Activated T-cell treated with anti-CD3 and anti-CD28 coated beads for 24 hours (primary cell): ENCODE data around the gene FBXL20.
"Not testable (repeated sequence)": the region's sequence is repeated elsewhere in the genome, so short reads cannot be mapped to it uniquely, and the experiment has no call there.

Source experiments
- DNase-seq: peaks from one replicate; pipeline ENCODE4 v3.0.0-alpha.2; 2020; ENCODE audit warnings: low read depth

The FBXL20 gene

DNA sequence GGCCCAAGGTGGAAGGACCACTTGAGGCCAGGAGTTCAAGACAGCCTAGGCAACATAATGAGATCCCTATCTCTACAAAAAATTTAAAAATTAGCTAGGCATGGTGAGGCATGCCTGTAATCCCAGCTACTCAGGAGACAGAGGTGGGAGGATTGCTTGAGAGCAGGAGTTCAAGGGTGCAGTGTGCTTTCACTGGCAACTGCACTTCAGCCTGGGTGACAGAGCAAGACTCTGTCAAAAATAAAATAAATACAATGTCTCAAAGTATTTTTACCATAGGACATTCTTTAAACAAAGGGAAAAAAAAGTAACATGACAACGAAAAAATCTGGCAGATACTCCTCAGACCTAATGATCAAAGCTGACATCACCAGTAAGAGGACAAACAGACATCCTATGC is 72.6 kb downstream of the FBXL20 start:
- no peak for DNase-seq

DNA sequence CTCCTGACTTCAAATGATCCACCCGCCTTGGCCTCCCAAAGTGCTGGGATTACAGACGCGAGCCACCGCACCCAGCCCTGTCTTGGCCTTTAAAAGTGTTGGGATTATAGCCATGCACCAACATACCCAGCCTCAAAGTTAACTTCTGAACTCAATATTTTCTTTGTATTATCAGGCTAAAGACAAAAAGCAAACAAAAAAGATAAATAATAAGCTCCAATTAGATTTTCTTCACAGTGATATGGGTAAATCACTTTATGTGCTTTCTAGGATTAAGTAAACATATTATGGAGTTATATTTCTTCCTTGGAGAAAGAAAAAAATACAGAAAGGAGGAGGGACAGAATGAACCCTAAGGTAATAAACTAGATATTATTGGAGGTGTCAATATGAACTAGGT is 74.3 kb downstream of the FBXL20 start:
- no peak for DNase-seq

DNA sequence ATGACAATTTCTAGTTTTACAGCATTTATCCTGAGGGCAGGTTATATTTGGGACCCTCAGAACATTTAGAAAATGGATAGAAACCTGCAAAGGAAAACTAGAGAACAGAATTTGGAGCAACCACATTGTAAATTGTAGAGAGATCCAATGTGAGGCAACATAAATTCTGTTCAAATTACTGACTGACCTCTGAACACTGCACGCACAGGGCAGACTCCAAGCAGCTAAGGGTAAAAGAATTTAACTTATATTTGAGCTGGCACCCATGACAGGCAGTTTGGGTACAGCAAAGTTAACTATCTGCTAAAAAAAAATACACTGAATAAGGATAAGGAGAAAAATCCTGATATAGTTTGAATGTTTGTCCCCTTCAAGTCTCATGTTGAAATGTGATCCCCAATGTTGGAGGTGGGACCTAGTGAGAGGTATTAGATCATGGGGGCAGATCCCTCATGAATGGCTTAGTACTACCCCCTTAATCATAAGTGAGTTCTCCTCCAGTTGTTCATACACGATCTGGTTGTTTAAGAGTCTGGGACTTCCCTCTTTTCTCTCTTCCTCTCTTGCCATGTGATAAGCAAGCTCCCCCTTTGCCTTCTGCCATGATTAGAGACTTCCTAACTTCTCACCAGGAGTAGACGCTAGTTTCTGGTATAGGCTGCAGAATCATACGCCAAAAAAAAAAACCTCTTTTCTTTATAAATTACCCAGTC is 75.7 kb downstream of the FBXL20 start:
- DNase-seq = no peak

DNA sequence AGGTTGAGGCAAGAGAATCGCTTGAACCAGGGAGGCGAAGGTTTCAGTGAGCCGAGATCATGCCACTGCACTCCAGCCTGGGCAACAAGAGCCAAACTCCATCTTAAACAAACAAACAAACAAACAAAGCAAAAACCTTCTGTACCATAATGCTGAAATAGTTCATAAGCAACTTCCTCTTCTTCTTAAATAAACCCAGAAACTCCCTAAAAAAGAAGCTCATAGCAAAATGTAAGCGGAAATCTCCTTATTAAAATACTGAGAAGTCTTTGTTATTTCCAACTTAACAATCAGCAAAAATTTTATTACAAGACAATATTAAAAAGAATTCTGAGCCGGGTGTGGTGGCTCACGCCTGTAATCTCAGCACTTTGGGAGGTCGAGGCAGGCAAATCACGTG is 82.8 kb downstream of the FBXL20 start:
- DNase-seq = no peak

DNA sequence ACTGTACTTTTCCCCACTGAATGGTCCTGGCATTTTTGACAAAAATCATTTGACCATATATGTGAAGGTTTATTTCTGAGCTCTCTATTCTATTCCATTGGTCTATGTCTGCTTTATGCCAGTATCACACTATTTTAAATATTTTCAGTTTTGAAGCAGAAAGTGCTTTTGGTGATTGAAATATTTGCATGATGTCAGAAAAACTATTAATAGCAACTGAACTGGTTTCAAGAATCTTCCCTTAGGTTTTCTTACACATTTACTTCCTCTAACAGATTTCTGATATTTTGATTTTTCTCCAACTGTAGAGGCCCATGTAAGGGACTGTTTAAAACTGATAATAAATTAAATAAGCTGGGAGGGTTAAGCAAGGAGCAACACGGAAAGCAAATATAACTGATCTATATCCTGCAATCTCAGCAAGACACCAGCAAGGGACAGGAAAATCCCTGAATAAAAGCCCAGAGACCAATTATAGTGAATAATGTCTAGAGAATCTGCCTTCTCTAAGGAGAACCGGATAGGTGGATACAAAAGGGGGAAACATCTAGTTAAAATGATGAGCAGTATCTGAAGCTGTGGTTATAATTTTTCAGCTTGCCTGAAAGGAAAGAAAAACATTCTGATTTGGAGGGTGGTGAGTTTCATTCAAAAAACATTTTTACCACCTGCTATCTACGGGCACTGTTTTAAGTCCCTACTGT is 94.8 kb downstream of the FBXL20 start:
- DNase-seq = no peak

DNA sequence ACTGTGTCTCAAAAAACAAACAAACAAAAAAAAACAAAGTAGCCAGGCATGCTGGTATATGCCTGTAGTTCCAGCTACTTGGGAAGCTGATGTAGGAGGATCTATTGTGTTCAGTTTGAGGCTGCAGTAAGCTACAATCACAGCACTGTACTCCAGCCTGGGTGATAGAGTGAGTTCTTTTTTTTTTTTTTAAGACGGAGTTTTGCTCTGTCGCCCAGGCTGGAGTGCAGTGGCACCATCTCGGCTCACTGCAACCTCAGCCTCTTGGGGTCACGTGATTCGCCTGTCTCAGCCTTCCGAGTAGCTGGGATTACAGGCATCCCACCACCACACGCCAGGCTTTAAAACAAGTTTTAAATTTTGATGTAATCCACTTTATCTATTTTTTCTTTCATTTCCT is 95.4 kb downstream of the FBXL20 start:
- no peak for DNase-seq

DNA sequence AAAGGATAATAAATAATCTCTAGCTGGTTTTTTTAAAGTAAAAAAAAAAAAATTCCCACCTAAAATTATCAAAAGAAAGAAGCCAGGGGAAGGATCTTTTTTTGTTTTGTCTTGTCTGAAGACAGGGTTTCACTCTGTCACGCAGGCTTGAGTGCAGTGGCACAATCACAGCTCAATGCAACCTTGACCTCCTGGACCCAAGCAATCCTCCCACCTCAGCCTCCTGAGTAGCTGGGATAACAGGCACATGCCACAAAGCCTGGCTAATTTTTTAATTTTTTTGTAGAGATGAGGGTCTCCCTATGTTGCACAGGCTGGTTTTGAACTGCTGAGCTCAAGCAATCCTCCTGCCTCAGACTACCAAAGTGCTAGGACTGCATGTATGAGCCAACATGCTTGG is 97.2 kb downstream of the FBXL20 start:
- DNase-seq = no peak

DNA sequence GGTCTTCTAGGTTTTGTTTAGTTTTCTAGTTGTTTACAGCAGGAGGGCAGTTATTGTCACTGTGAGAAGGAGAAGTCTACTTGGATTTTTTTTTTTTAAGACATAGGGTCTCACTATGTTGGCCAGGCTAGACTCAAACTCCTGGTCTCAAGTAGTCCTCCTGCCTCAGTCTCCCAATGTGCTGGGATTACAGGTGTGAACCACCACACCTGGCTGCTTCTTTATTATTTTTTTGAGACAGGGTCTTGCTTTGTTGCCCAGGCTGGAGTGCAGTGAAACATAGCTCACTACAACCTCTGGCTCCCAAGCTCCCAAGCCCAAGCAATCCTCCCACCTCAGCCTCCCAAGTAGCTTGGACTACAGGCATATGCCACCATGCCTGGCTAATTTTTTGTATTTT is 107.4 kb downstream of the FBXL20 start:
- no peak for DNase-seq

DNA sequence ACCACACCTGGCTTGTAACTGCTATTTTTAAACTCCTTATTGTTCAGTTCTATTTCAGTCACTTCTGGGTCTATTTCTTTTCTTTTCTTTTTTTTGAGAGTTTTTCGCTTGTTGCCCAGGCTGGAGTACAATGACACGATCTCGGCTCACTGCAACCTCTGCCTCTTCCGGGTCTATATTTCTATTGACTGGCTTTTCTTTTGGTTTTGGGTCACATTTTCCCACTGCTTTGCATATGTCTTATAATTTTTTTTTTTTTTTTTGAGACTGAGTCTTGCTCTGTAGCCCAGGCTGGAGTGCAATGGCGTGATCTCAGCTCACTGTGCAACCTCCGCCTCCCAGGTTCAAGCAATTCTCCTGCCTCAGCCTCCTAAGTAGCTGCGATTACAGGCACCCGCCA is 108.9 kb downstream of the FBXL20 start:
- DNase-seq = not testable (repeated sequence)

DNA sequence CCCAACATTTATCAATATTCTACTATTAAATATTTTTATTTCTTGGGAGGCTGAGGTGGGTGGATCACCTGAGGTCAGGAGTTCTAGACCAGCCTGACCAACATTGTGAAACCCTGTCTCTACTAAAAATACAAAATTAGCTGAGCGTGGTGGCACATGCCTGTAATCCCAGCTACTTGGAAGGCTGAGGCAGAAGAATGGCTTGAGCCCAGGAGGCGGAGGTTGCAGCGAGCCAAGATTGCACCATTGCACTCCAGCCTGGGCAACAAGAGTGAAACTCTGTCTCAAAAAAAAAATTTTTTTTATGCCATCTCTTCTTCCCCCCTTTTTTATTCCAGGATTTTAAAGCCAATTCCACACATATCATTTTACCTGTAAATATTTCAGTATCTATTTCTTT is 114.9 kb downstream of the FBXL20 start:
- not testable (repeated sequence) for DNase-seq

DNA sequence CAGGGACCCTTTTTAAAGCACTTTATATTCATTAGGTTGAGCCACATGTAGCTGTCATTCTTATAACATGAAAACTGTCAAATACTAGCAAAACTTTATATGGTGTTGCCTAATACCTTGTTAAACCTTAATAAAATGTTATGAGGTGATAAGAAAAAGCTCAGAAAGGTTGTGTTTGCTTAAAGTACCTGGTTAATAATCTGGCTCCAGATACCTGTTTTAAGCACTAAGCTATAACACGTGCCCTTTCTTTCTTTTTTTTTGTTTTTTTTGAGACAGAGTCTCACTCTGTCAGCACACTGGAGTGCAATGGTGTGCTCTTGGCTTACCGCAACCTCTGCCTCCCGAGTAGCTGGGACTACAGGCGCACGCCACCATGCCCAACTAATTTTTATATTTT is 116.7 kb downstream of the FBXL20 start:
- no peak for DNase-seq

DNA sequence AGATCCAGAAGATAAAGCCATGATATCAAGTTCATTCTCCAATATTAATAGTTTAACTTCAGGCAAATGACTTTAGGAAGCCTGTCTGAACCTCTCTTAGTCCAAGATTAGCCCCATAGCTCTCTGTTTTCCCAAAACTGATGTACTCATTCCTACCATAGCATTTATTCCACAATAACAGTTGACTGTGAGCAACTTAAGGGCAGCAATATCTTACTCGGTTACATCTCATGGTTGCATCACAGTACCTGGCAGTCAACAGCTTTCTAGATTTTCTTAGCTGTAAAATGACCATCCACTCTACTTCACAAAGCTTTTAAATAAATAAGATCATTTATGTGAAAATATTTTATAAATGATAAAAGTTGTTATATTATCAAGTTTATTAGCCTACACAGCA is 117.5 kb downstream of the FBXL20 start:
- no peak for DNase-seq

DNA sequence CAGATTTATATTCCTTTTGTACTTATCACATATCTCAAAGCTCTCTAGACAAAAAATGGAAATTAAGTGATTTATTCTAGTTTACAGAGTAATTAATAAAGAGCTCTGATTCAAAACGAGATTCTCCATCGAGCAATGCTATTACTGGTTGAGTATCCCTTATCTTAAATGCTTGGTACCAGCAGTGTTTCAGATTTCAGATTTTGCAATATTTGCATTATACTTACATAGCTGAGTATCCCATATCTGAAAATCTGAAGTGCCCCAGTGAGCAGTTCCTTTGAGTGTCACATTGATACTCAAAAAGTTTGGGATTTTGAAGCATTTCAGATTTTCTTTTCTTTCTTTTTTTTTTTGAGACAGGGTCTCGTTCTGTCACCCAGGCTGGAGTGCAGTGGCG is 118.3 kb downstream of the FBXL20 start:
- no peak for DNase-seq

DNA sequence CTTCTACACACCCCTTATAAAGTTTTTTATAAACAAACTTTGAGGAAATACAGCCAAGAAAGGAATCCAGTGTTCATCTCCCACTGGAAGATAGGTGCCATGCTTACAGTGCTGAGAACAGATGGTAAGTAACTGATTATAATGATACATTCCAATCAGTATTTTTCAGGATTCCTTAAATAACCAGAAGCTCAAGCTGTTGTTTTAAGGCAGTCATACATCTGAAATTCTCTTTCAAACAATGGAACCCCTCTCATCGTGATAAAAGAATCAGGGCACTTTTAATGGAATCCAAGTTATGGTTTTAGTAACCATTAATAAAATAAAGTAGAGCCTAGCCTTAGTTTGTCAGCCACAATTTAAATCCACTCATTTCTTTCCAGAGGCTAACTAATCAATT is 119.6 kb downstream of the FBXL20 start:
- no peak for DNase-seq

DNA sequence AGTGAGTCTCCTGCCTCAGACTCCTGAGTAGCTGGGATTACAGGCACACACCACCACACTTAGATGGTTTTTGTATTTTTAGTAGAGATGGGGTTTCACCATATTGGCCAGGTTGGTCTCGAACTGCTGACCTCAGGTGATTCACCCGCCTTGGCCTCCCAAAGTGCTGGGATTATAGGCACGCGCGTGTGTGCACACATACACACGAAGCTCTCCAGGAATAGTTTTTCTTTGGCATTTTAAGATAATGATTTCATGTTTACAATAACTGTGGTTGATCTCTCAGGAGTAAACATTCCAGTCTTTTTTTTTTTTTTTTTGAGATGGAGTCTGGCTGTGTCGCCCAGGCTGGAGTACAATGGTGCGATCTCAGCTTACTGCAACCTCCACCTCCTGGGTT is 123.2 kb downstream of the FBXL20 start:
- DNase-seq = not testable (repeated sequence)

DNA sequence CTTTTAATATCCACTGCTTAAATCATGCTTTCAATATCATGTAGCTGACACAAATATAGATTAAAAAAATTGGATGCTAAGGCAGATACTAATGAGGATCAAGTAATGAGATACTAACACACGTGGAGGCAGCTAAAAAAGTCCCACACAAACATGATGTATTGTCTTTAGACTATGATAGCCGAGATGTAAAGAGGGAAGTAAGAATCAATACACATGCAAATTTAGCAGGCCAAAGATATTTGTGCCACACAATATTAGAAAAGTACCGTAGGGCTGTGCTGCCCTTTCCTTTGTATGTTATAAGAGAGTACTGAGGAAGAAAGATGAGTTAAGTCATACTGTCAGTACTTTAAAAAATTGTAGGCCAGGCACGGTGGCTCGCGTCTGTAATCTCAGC is 124.3 kb downstream of the FBXL20 start:
- no peak for DNase-seq

DNA sequence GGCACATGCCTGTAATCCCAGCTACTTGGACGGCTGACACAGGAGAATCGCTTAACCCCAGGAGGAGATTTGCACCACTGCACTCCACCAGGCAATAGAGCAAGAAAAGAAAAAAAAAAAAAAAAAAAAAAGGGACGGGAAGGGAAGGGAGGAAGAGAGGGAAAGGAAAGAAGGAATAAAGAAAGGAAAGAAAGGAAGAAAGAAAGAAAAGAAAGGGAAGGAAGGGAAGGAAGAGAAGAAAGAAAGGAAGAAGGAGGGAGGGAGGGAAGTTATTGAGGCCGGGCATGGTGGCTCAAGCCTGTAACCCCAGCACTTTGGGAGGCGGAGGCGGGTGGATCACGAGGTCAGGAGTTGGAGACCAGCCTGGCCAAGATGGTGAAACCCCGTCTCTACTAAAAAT is 125.3 kb downstream of the FBXL20 start:
- DNase-seq = no peak

DNA sequence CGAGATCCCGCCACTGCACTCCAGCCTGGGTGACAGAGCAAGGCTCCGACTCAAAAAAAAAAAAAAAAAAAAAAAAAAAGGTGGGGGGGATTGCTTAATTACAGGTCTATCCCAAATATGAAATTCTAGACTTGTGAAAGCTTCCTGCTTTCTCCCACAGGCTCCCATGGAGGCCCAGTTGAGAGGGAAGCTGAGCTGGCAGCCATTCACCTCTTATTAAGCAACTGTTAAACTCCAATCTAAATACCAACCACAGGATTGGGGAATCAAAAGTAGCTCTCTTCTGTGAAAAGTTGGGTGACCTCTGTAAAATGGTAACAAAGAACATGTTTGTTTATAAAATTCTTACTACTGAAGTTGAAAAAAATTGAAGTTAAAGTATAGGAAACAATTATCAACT is 129.9 kb downstream of the FBXL20 start:
- no peak for DNase-seq

DNA sequence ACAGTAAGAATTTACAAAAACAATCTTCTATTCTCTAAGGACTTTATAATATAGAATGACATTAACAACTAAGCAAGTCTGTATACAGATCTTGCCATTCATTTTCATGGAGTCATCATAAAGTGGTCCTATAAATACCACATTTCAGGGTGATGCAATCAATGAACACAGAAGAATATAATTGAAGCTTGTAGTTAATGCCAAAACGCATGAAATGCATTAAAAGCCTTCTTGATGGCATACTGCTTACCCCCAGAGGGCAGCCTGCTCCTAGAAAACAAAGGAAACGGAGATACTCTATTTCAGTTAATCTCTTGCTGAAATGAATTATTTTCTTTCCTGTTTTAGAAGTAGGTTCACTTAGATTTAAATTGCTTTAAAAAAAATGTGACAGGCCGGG is 130.5 kb downstream of the FBXL20 start:
- DNase-seq = no peak

DNA sequence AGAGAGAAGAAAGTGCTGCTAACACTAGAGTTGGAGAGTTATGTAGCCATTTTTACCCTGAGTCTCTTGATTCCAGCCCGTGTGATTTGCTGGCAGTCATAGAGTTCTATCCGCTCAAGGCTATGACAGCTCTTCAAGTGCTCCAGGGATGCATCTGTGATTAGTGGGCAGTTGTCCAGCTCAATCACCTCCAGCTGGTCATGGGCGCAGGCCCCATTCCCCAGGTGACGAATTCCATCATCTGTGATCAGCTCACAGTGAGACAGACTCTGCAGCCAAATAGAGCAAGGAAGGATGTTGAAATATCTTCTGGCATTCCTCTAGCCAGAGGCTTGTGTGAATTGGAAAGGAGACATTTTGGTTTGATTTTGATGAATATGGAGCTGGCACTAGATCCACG is 137.3 kb downstream of the FBXL20 start:
- DNase-seq = no peak

DNA sequence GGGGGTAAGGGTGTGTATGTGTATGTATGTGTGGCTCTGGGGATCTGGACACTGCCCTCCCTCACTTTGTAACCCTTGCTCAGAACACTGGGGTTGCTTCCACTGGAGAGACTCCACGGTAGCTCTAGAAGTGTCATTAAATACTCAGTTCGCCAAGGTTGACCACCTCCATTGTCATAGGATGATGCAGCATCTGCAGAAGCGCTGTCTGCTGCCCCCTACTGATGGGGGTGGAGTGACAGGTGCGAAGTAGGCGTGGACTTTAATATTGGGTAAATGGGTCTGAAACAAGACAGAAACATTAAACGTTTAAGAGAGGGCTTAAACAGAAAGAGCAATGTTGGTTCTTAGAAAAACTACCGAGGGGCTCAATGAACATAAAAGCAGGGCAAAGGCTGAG is 140.1 kb downstream of the FBXL20 start:
- DNase-seq = no peak

DNA sequence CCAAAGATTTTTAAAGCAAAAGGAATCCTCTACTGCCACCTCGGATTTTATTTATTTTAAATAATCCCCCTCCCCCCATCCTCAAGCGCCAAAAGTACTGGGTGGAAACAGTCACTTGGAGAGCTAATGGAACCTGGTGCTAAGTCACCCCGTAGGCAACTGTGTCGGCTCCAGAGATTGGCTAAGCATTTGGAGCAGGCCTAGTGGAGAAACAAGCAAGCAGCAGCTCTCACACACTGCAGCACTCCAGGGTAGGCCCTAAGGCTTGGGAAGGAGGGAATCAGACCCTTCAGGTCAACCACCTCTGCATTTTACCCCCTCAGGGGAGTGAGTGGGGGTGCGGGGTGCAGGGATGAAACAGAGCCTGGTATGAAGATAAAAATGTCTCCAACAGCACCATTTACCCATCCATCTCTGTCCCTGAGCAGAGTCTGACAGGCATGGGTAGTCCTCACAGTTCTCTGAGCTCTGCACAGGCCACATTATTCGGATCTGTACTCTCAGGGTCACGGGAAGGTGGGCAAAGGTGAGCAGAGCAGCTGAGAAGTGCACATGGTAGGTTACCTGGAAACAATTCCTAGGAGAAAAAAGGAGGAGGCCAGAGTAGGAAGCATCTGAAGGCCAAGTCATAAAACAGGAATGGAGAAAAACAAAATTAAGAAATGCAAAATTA is 148.5 kb downstream of the FBXL20 start:
- DNase-seq = no peak

DNA sequence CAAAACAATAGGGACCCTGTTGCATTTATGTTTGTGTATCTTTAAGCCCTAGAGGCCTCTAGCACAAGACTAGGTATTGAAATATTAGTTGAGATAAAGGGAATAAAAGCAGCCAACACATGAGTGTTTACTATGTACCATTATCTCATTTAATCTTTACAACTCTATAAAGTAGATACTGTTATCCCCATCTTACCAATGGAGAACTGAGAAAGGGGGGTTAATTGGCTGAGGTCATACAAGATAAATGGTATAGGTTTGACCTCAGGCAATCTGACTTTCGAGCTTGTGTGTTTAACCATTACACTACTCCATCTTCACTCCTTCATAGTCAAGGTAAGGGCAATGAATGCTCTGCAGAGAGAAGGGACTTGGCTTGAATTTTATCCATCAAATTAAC is 149.4 kb downstream of the FBXL20 start:
- DNase-seq = no peak
